Measurements from ENCODE around the gene PXMP4.

PXMP4 gene

GRCh38 chr20:33670715-33671499 is 49.2 kb downstream of the PXMP4 start:
- peaks cover 8% of the 10 kb centered on the region for H3K27me3 ChIP-seq (ENCODE audit: insufficient read depth, low read length)
- H3K36me3 ChIP-seq (ENCODE audit: insufficient read depth, low read depth, low read length), result peaks cover 19% of the 10 kb centered on the region
- H3K9ac ChIP-seq (ENCODE audit: low read depth, low read length), result no peak overlapping the region
- no peaks in the 10 kb centered on the region for H3K9me3 ChIP-seq (ENCODE audit: insufficient read depth, low read depth, low read length)
- no peak overlapping the region for H3K27ac ChIP-seq (ENCODE audit: low read length)
- H3K4me3 ChIP-seq (ENCODE audit: low read length), result no peak overlapping the region
- peaks cover 22% of the 10 kb centered on the region for H3K4me1 ChIP-seq (ENCODE audit: insufficient read depth, low read length)

GRCh38 chr20:33669873-33670640 is 50.1 kb downstream of the PXMP4 start:
- H3K9ac ChIP-seq (ENCODE audit: low read depth, low read length), result no peak overlapping the region
- no peak overlapping the region for H3K27ac ChIP-seq (ENCODE audit: low read length)
- H3K36me3 ChIP-seq (ENCODE audit: insufficient read depth, low read depth, low read length), result peaks cover 19% of the 10 kb centered on the region
- H3K4me1 ChIP-seq (ENCODE audit: insufficient read depth, low read length), result peaks cover 17% of the 10 kb centered on the region
- H3K27me3 ChIP-seq (ENCODE audit: insufficient read depth, low read length), result peaks cover 8% of the 10 kb centered on the region
- no peak overlapping the region for H3K4me3 ChIP-seq (ENCODE audit: low read length)
- no peaks in the 10 kb centered on the region for H3K9me3 ChIP-seq (ENCODE audit: insufficient read depth, low read depth, low read length)

- Histone ChIP-seq H3K4me1 (ENCODE audit: insufficient read depth, low read length) (peaks cover 17% of the 10 kb centered on the region; the same call in 1 of the 2 replicates), H3K9me3 (ENCODE audit: insufficient read depth, low read depth, low read length) (no peaks in the 10 kb centered on the region), H3K27ac (ENCODE audit: low read length) (no peak overlapping the region), H3K4me3 (ENCODE audit: low read length) (no peak overlapping the region), H3K36me3 (ENCODE audit: insufficient read depth, low read depth, low read length) (peaks cover 19% of the 10 kb centered on the region), H3K27me3 (ENCODE audit: insufficient read depth, low read length) (peaks cover 17% of the 10 kb centered on the region), H3K9ac (ENCODE audit: low read depth, low read length) (no peak overlapping the region)
Measured at GRCh38 chr20:33669224-33669623, 50.9 kb downstream of the PXMP4 start.

GRCh38 chr20:33668466-33669155 is 51.5 kb downstream of the PXMP4 start:
- Histone ChIP-seq H3K27ac (ENCODE audit: low read length) (no peak overlapping the region), H3K27me3 (ENCODE audit: insufficient read depth, low read length) (peaks cover 19% of the 10 kb centered on the region), H3K9ac (ENCODE audit: low read depth, low read length) (no peak overlapping the region), H3K4me1 (ENCODE audit: insufficient read depth, low read length) (peaks cover 19% of the 10 kb centered on the region; the same call in 1 of the 2 replicates), H3K9me3 (ENCODE audit: insufficient read depth, low read depth, low read length) (no peaks in the 10 kb centered on the region), H3K4me3 (ENCODE audit: low read length) (no peak overlapping the region), H3K36me3 (ENCODE audit: insufficient read depth, low read depth, low read length) (peaks cover 19% of the 10 kb centered on the region)

- Histone ChIP-seq H3K9ac (ENCODE audit: low read depth, low read length) (no peak overlapping the region), H3K4me1 (ENCODE audit: insufficient read depth, low read length) (peaks cover 11% of the 10 kb centered on the region; the same call in 1 of the 2 replicates), H3K27me3 (ENCODE audit: insufficient read depth, low read length) (peaks cover 19% of the 10 kb centered on the region), H3K36me3 (ENCODE audit: insufficient read depth, low read depth, low read length) (peaks cover 19% of the 10 kb centered on the region), H3K4me3 (ENCODE audit: low read length) (peak overlapping the region; percentile 69), H3K9me3 (ENCODE audit: insufficient read depth, low read depth, low read length) (no peaks in the 10 kb centered on the region), H3K27ac (ENCODE audit: low read length) (no peak overlapping the region)
Measured at GRCh38 chr20:33667676-33668465, 52.2 kb downstream of the PXMP4 start.

- Histone ChIP-seq H3K4me3 (ENCODE audit: low read length) (peak overlapping the region; percentile 69), H3K4me1 (ENCODE audit: insufficient read depth, low read length) (peaks cover 11% of the 10 kb centered on the region; the same call in 1 of the 2 replicates), H3K36me3 (ENCODE audit: insufficient read depth, low read depth, low read length) (peaks cover 19% of the 10 kb centered on the region), H3K9ac (ENCODE audit: low read depth, low read length) (no peak overlapping the region; the same call in 1 of the 2 replicates), H3K9me3 (ENCODE audit: insufficient read depth, low read depth, low read length) (no peaks in the 10 kb centered on the region), H3K27ac (ENCODE audit: low read length) (no peak overlapping the region), H3K27me3 (ENCODE audit: insufficient read depth, low read length) (peaks cover 19% of the 10 kb centered on the region)
Measured at GRCh38 chr20:33667245-33667675, 52.9 kb downstream of the PXMP4 start.

- no peak within 1 kb of the TSS for H3K27ac ChIP-seq (ENCODE audit: low read length)
Measured at GRCh38 chr20:33666293-33667244, 53.5 kb downstream of the PXMP4 start, which contains the start of gene ACTL10. ACTL10 (plus strand) TSS chr20:33666943; CDS start chr20:33667498, 555 bp downstream.

GRCh38 chr20:33664762-33665144 is 55.4 kb downstream of the PXMP4 start:
- no peak overlapping the region for H3K27ac ChIP-seq (ENCODE audit: low read length)
- peaks cover 19% of the 10 kb centered on the region for H3K27me3 ChIP-seq (ENCODE audit: insufficient read depth, low read length)
- peaks cover 11% of the 10 kb centered on the region; the same call in 1 of the 2 replicates for H3K4me1 ChIP-seq (ENCODE audit: insufficient read depth, low read length)
- H3K9me3 ChIP-seq (ENCODE audit: insufficient read depth, low read depth, low read length), result no peaks in the 10 kb centered on the region
- H3K4me3 ChIP-seq (ENCODE audit: low read length), result no peak overlapping the region
- H3K36me3 ChIP-seq (ENCODE audit: insufficient read depth, low read depth, low read length), result peaks cover 8% of the 10 kb centered on the region
- peak overlapping the region; percentile 81; the same call in 1 of the 2 replicates for H3K9ac ChIP-seq (ENCODE audit: low read depth, low read length)

More at GRCh38 chr20:33666293-33667244, 53.5 kb downstream of the PXMP4 start, which contains the start of gene ACTL10:
- H3K36me3 ChIP-seq (ENCODE audit: insufficient read depth, low read depth, low read length), result peaks cover 16% of the 10 kb centered on the region
- H3K4me1 ChIP-seq (ENCODE audit: insufficient read depth, low read length), result peaks cover 11% of the 10 kb centered on the region; the same call in 1 of the 2 replicates
- peak within 1 kb of the TSS; percentile 72; the same call in 1 of the 2 replicates for H3K9ac ChIP-seq (ENCODE audit: low read depth, low read length)
- peaks cover 19% of the 10 kb centered on the region for H3K27me3 ChIP-seq (ENCODE audit: insufficient read depth, low read length)
- no peaks in the 10 kb centered on the region for H3K9me3 ChIP-seq (ENCODE audit: insufficient read depth, low read depth, low read length)
- peak within 1 kb of the TSS; percentile 69 for H3K4me3 ChIP-seq (ENCODE audit: low read length)

GRCh38 chr20:33664085-33664761 is 55.9 kb downstream of the PXMP4 start:
- H3K36me3 ChIP-seq (ENCODE audit: insufficient read depth, low read depth, low read length), result peaks cover 8% of the 10 kb centered on the region
- peak overlapping the region; percentile 74 for H3K4me3 ChIP-seq (ENCODE audit: low read length)
- peaks cover 11% of the 10 kb centered on the region; the same call in 1 of the 2 replicates for H3K4me1 ChIP-seq (ENCODE audit: insufficient read depth, low read length)
- no peaks in the 10 kb centered on the region for H3K9me3 ChIP-seq (ENCODE audit: insufficient read depth, low read depth, low read length)
- H3K27me3 ChIP-seq (ENCODE audit: insufficient read depth, low read length), result peaks cover 19% of the 10 kb centered on the region
- peak overlapping the region; percentile 81; the same call in 1 of the 2 replicates for H3K9ac ChIP-seq (ENCODE audit: low read depth, low read length)
- H3K27ac ChIP-seq (ENCODE audit: low read length), result no peak overlapping the region

Data from iPS-20b (cell line).